ENCODE measurements around the gene ZNF462. TPM values are rescaled to one million over a fixed set of nuclear protein-coding genes. Genes with fewer than 3 reads are reported as not detected.

ZNF462 gene
- total and polyA plus RNA-seq, 2 of the 13 experiments (the other 11 are each of a cell fraction or from before 2014, with no cell fraction given) = not detected

DNA sequence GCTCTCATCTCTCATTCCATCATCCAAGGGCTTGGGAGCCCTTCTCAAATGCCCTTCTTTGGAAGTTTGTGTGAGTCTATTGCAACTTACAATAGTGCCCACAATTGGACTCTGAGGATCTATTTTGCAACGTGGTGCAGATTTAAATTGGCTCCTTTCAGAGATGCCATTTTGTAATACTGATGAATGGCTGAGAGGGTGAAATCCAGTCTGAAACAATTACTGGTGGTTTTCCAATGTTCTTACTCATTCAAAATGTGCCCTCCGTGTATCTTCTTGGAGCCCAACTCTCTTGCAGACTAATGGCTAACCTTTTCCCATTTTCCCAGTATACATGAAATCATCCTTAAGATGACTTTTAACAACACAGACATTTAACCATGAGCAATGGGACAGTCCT, 6.1 kb downstream of the ZNF462 start:
- intact Hi-C loops (cut with micrococcal nuclease; ENCODE audit: unreplicated experiment) (no loop called here), in situ Hi-C loops (cut with HindIII; ENCODE audit: extremely low pct_ligation_motif_present, low pct_unique_long_range_greater_than_20kb) (no loop called here)
- Histone ChIP-seq H3K9me3 (ENCODE audit: low read length) (no peaks in the 10 kb centered on the region), H3K4me2 (ENCODE audit: low read depth, low read length) (no peak overlapping the region), H3K36me3 (replicated peaks in 1 of 2; ENCODE audit: control insufficient read depth in 1 of 2, insufficient read depth in 2 of 2, low read length in 2 of 2) (no peaks in the 10 kb centered on the region), H3K4me3 (replicated peaks in 1 of 3; ENCODE audit: insufficient read depth in 1 of 3, low read depth in 2 of 3, low read length in 3 of 3) (no peak overlapping the region), H3K79me2 (ENCODE audit: insufficient read depth, low read length) (no peaks in the 10 kb centered on the region), H3K9ac (ENCODE audit: insufficient read depth, low read depth, low read length) (no peak overlapping the region), H3K27me3 (ENCODE audit: control insufficient read depth in 1 of 2, insufficient read depth in 2 of 2, low read length in 2 of 2) (peaks cover 0 to 7% of the 10 kb centered on the region in 2 experiments; a peak in 2 of 5 replicates), H4K20me1 (ENCODE audit: insufficient read depth, low read length) (no peaks in the 10 kb centered on the region), H3K27ac (ENCODE audit: extremely low read length, insufficient read depth, low read length) (no peak overlapping the region), H3K4me1 (ENCODE audit: insufficient read depth, low read length) (no peaks in the 10 kb centered on the region), H2AFZ (ENCODE audit: low read length) (no peak overlapping the region)
- ChIA-PET POLR2A (no interaction called here), CTCF (ENCODE audit: low intra/inter-chr PET ratio, low total read pairs) (no interaction called here)
- DNase-seq (ENCODE audit: low spot score) (no peak), ATAC-seq (no peak), FAIRE-seq (no peak)
- TF ChIP-seq, protein P1, sequence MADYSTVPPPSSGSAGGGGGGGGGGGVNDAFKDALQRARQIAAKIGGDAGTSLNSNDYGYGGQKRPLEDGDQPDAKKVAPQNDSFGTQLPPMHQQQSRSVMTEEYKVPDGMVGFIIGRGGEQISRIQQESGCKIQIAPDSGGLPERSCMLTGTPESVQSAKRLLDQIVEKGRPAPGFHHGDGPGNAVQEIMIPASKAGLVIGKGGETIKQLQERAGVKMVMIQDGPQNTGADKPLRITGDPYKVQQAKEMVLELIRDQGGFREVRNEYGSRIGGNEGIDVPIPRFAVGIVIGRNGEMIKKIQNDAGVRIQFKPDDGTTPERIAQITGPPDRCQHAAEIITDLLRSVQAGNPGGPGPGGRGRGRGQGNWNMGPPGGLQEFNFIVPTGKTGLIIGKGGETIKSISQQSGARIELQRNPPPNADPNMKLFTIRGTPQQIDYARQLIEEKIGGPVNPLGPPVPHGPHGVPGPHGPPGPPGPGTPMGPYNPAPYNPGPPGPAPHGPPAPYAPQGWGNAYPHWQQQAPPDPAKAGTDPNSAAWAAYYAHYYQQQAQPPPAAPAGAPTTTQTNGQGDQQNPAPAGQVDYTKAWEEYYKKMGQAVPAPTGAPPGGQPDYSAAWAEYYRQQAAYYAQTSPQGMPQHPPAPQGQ (CRISPR knock-in tag; IDR thresholded peaks at IDR 0.05; ENCODE audit: borderline replicate concordance) = no peak
- TF ChIP-seq FOSL2 (CRISPR knock-in tag; IDR thresholded peaks at IDR 0.05) = no peak
- WGBS (ENCODE audit: low lambda C conversion rate) = 13% methylated on average over 2 of the region's 2 CpGs
- BruUV-seq (replicated peaks) = no TSS peak

DNA sequence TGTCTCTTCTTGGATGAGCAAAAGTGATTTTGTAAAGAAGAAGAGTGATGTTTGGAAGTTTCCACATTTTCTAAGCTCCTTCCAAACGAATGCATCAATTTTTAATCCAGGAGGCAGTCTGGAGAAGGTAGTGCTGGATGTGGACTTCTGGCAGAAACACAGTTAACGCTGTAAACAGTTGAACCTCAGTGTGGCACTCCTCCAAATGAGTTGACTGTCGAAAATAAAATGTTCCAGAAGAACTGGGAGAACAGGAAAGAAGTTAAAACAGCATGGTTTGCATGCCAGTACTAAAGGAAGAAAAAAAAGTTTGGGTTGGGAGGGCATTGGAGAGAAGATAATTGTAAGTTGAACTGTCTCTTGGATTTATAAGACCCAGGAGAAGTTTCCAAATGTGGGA, 6.5 kb downstream of the ZNF462 start:
- no peak for DNase-seq (ENCODE audit: low spot score)
- Histone ChIP-seq H3K27me3 (ENCODE audit: control insufficient read depth in 1 of 2, insufficient read depth in 2 of 2, low read length in 2 of 2) (peaks cover 0 to 3% of the 10 kb centered on the region in 2 experiments; a peak in 2 of 5 replicates), H3K4me2 (ENCODE audit: low read depth, low read length) (no peak overlapping the region), H3K27ac (ENCODE audit: extremely low read length, insufficient read depth, low read length) (no peak overlapping the region), H2AFZ (ENCODE audit: low read length) (no peak overlapping the region), H3K9ac (ENCODE audit: insufficient read depth, low read depth, low read length) (no peak overlapping the region), H4K20me1 (ENCODE audit: insufficient read depth, low read length) (no peaks in the 10 kb centered on the region), H3K4me3 (replicated peaks in 1 of 3; ENCODE audit: insufficient read depth in 1 of 3, low read depth in 2 of 3, low read length in 3 of 3) (no peak overlapping the region), H3K4me1 (ENCODE audit: insufficient read depth, low read length) (no peaks in the 10 kb centered on the region), H3K79me2 (ENCODE audit: insufficient read depth, low read length) (no peaks in the 10 kb centered on the region), H3K9me3 (ENCODE audit: low read length) (no peaks in the 10 kb centered on the region), H3K36me3 (replicated peaks in 1 of 2; ENCODE audit: control insufficient read depth in 1 of 2, insufficient read depth in 2 of 2, low read length in 2 of 2) (no peaks in the 10 kb centered on the region)
- intact Hi-C loops (cut with micrococcal nuclease; ENCODE audit: unreplicated experiment) = no loop called here
- WGBS (ENCODE audit: low lambda C conversion rate) = 0% methylated on average over 3 of the region's 3 CpGs
- in situ Hi-C loops (cut with HindIII; ENCODE audit: extremely low pct_ligation_motif_present, low pct_unique_long_range_greater_than_20kb) = no loop called here
- BruUV-seq (replicated peaks) = no TSS peak
- ATAC-seq = no peak
- no peak for TF ChIP-seq EEA1 (CRISPR knock-in tag; IDR thresholded peaks at IDR 0.05; ENCODE audit: borderline replicate concordance)
- TF ChIP-seq, protein P2, sequence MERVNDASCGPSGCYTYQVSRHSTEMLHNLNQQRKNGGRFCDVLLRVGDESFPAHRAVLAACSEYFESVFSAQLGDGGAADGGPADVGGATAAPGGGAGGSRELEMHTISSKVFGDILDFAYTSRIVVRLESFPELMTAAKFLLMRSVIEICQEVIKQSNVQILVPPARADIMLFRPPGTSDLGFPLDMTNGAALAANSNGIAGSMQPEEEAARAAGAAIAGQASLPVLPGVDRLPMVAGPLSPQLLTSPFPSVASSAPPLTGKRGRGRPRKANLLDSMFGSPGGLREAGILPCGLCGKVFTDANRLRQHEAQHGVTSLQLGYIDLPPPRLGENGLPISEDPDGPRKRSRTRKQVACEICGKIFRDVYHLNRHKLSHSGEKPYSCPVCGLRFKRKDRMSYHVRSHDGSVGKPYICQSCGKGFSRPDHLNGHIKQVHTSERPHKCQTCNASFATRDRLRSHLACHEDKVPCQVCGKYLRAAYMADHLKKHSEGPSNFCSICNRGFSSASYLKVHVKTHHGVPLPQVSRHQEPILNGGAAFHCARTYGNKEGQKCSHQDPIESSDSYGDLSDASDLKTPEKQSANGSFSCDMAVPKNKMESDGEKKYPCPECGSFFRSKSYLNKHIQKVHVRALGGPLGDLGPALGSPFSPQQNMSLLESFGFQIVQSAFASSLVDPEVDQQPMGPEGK (CRISPR knock-in tag; IDR thresholded peaks at IDR 0.05) = no peak
- TF ChIP-seq ZNF850 (CRISPR knock-in tag; conservative IDR thresholded peaks at IDR 0.05) = no peak
- TF ChIP-seq, protein P3, sequence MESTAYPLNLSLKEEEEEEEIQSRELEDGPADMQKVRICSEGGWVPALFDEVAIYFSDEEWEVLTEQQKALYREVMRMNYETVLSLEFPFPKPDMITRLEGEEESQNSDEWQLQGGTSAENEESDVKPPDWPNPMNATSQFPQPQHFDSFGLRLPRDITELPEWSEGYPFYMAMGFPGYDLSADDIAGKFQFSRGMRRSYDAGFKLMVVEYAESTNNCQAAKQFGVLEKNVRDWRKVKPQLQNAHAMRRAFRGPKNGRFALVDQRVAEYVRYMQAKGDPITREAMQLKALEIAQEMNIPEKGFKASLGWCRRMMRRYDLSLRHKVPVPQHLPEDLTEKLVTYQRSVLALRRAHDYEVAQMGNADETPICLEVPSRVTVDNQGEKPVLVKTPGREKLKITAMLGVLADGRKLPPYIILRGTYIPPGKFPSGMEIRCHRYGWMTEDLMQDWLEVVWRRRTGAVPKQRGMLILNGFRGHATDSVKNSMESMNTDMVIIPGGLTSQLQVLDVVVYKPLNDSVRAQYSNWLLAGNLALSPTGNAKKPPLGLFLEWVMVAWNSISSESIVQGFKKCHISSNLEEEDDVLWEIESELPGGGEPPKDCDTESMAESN (CRISPR knock-in tag; conservative IDR thresholded peaks at IDR 0.05) = no peak
- no peak for FAIRE-seq
- ChIA-PET CTCF (ENCODE audit: low intra/inter-chr PET ratio, low total read pairs) (no interaction called here), POLR2A (no interaction called here)
